ENCODE results near the gene INTS14. TPM values are rescaled to one million over a fixed set of nuclear protein-coding genes. Genes with fewer than 3 reads are reported as not detected.

Gene INTS14
- total and polyA plus RNA-seq, 2 experiments from 2014 or later = 28.6 to 45.7 TPM

DNA sequence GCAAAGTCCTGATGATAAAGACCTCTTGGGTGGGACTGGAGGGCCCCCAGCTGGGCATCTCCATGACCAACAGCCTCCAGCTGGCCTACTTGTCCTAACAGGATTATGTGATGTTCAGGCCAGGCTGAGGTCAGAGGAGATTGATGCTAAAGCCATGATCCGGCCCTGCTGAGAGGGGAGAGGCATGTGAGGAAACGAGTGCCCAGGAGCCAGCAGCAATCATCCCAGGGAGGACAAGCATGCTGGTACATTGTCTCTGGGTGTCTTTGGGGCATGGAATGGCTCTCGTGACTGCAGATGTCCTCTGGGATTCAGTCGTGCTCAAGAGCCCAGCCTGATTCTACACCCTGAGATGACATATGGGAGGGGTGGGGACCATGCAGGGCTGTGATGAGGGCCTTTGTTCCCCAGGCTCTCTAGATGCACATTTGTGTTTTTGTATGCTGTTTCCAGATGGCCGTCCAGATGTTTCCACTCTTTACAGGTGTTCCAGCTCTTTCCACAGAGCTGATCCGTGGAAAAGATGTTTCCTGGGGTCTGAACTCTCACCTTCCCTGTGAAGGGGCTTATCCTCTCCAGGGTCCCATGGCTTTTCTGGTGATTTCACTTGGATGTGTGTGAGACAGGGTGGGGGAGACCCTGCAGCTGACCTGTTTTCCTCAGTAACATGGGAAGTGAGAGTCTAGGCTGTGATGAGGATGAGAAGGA lies 31.0 kb upstream of the INTS14 start:
- Histone ChIP-seq H3K9me2 (replicated peaks; ENCODE audit: insufficient read depth) (no peaks in the 10 kb centered on the region), H4K20me1 (ENCODE audit: insufficient read depth, poor library complexity, severe bottlenecking) (no peaks in the 10 kb centered on the region), H3K4me3 (no peak overlapping the region), H3K27ac (no peak overlapping the region), H3K79me2 (no peaks in the 10 kb centered on the region), H2AFZ (no peak overlapping the region), H3K4me2 (no peak overlapping the region), H3K36me3 (replicated peaks; ENCODE audit: insufficient read depth, low read depth) (no peaks in the 10 kb centered on the region), H3K9me3 (ENCODE audit: low read depth) (no peaks in the 10 kb centered on the region), H3K4me1 (ENCODE audit: insufficient read depth) (no peaks in the 10 kb centered on the region), H3K27me3 (no peaks in the 10 kb centered on the region)
- WGBS (ENCODE audit: low lambda C conversion rate, missing lambda C conversion rate) = 83% methylated on average over 6 of the region's 6 CpGs
- TF ChIP-seq, protein P1, sequence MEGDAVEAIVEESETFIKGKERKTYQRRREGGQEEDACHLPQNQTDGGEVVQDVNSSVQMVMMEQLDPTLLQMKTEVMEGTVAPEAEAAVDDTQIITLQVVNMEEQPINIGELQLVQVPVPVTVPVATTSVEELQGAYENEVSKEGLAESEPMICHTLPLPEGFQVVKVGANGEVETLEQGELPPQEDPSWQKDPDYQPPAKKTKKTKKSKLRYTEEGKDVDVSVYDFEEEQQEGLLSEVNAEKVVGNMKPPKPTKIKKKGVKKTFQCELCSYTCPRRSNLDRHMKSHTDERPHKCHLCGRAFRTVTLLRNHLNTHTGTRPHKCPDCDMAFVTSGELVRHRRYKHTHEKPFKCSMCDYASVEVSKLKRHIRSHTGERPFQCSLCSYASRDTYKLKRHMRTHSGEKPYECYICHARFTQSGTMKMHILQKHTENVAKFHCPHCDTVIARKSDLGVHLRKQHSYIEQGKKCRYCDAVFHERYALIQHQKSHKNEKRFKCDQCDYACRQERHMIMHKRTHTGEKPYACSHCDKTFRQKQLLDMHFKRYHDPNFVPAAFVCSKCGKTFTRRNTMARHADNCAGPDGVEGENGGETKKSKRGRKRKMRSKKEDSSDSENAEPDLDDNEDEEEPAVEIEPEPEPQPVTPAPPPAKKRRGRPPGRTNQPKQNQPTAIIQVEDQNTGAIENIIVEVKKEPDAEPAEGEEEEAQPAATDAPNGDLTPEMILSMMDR (IDR thresholded peaks at IDR 0.05; ENCODE audit: poor library complexity) = no peak
- no peak for DNase-seq (ENCODE audit: low spot score)

DNA sequence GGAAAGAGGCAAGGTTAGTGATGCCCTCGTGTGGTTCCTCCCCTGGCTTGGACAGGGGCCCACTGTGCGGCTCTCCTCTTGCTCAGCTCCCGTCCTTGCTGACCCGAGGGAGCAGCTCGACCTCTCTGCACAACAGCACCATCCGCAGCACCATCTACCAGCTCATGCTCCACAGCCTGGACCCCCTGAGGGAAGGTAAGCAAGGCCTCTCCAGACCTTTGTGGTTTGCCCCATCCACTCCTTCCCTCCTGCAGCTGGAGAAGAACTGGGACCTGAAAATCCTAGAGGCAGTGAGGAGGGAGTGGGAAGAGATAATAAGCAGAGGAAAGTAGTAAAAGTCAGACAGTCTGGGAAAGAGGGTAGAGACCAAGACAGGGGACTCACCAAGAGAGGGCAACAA lies 28.6 kb upstream of the INTS14 start:
- Histone ChIP-seq H3K79me2 (no peaks in the 10 kb centered on the region), H3K27me3 (no peaks in the 10 kb centered on the region), H3K27ac (no peak overlapping the region), H3K4me2 (no peak overlapping the region), H3K9me2 (replicated peaks; ENCODE audit: insufficient read depth) (no peaks in the 10 kb centered on the region), H3K9me3 (ENCODE audit: low read depth) (no peaks in the 10 kb centered on the region), H3K36me3 (replicated peaks; ENCODE audit: insufficient read depth, low read depth) (no peaks in the 10 kb centered on the region), H2AFZ (no peak overlapping the region), H3K4me1 (ENCODE audit: insufficient read depth) (no peaks in the 10 kb centered on the region), H4K20me1 (ENCODE audit: insufficient read depth, poor library complexity, severe bottlenecking) (no peaks in the 10 kb centered on the region), H3K4me3 (no peak overlapping the region)
- no peak for DNase-seq (ENCODE audit: low spot score)
- WGBS (ENCODE audit: low lambda C conversion rate, missing lambda C conversion rate) = 82% methylated on average over 6 of the region's 6 CpGs
- TF ChIP-seq EZH2phosphoT487 (IDR thresholded peaks at IDR 0.05; ENCODE audit: low read depth, severe bottlenecking, unreplicated experiment) = no peak
- TF ChIP-seq, protein P1 (IDR thresholded peaks at IDR 0.05; ENCODE audit: poor library complexity) = no peak
- TF ChIP-seq EZH2 (IDR thresholded peaks at IDR 0.05; ENCODE audit: borderline replicate concordance) = no peak

GRCh38 chr15:65638681-65639089 lies 27.8 kb upstream of the INTS14 start:
- Histone ChIP-seq H3K4me2 (peak overlapping the region; percentile 45), H3K9me3 (ENCODE audit: low read depth) (no peaks in the 10 kb centered on the region), H3K4me3 (no peak overlapping the region), H3K27ac (no peak overlapping the region), H3K79me2 (no peaks in the 10 kb centered on the region), H3K9me2 (replicated peaks; ENCODE audit: insufficient read depth) (no peaks in the 10 kb centered on the region), H2AFZ (no peak overlapping the region), H4K20me1 (ENCODE audit: insufficient read depth, poor library complexity, severe bottlenecking) (no peaks in the 10 kb centered on the region), H3K4me1 (ENCODE audit: insufficient read depth) (no peaks in the 10 kb centered on the region), H3K27me3 (no peaks in the 10 kb centered on the region), H3K36me3 (replicated peaks; ENCODE audit: insufficient read depth, low read depth) (no peaks in the 10 kb centered on the region)
- TF ChIP-seq, protein P1 (IDR thresholded peaks at IDR 0.05; ENCODE audit: poor library complexity) = peak; percentile 92
- TF ChIP-seq EZH2phosphoT487 (IDR thresholded peaks at IDR 0.05; ENCODE audit: low read depth, severe bottlenecking, unreplicated experiment) (no peak), EZH2 (IDR thresholded peaks at IDR 0.05; ENCODE audit: borderline replicate concordance) (no peak)
- DNase-seq (ENCODE audit: low spot score) = peak; percentile 86
- WGBS (ENCODE audit: low lambda C conversion rate, missing lambda C conversion rate) = 17% methylated on average over 3 of the region's 3 CpGs

All from hepatocyte (in vitro differentiated cells).